HepG2 (cell line): ENCODE data around the gene WSB1. TPM values are rescaled to one million over a fixed set of nuclear protein-coding genes. Genes with fewer than 3 reads are reported as not detected.
A peak's percentile ranks its signal among the peaks of the same experiment; 100 is the strongest.

Experiments
- CHD4 ChIP-seq: fragments of 200-600 bp; sonication (generic); IDR thresholded peaks from 2 replicates; pipeline ENCODE4 v1.7.0; 2017; ENCODE audit warnings: mild to moderate bottlenecking, low read length, borderline replicate concordance
- KDM3A ChIP-seq: IDR thresholded peaks from 2 replicates; pipeline ENCODE4 v1.6.1; 2018; ENCODE audit warnings: low read depth, missing compliant biosample characterization
- TOPORS ChIP-seq: sonication (generic); formaldehyde crosslinking; IDR thresholded peaks from 2 replicates; pipeline ENCODE4 v1.8.0; 2023; ENCODE audit warnings: mild to moderate bottlenecking, missing genetic modification reagents
- ZMYM3 ChIP-seq: sonication (generic); formaldehyde crosslinking; IDR thresholded peaks from 2 replicates; pipeline ENCODE4 v1.5.1; 2020; ENCODE audit warnings: mild to moderate bottlenecking, missing genetic modification reagents
- ZNF430 ChIP-seq: sonication (generic); formaldehyde crosslinking; IDR thresholded peaks from 2 replicates; pipeline ENCODE4 v1.9.0; 2021; ENCODE audit warnings: mild to moderate bottlenecking, missing genetic modification reagents
- ZNF629 ChIP-seq: sonication (generic); formaldehyde crosslinking; conservative IDR thresholded peaks from 2 replicates; pipeline ENCODE4 v1.5.0; 2020; ENCODE audit warnings: missing genetic modification reagents
- polyA plus RNA-seq, 8 experiments: library from polyadenylated mRNA; depleted of rRNA in 3 of 8; stranded (reverse) in 7 of 8; unstranded in 1 of 8; fragments of >200 nt; fragmentation: Illumina TruSeq in 4 of 8; extraction: Trizol in 4 of 8; gene quantifications; 2 replicates each; pipeline versions ENCODE4 v1.2.1 to v1.2.3, GENCODE V29; 2011 to 2016; ENCODE audit warnings: low read depth in 4 of 8, missing spikeins in 1 of 8, mixed read lengths in 1 of 8; ENCODE audit not compliant: insufficient read depth in 1 of 8
- total RNA-seq, 5 experiments: library from RNA; depleted of rRNA; stranded (reverse); fragments of >200 nt; fragmentation: Illumina TruSeq; extraction: Trizol; gene quantifications; 2 replicates each; pipeline ENCODE4 v1.2.3, GENCODE V29; 2016; ENCODE audit warnings: low read depth in 1 of 5
- TF ChIP-seq, protein P1 (sequence below): sonication (generic); formaldehyde crosslinking; conservative IDR thresholded peaks from 2 replicates; pipeline ENCODE4 v1.4.0; 2020; ENCODE audit warnings: missing genetic modification reagents
- TF ChIP-seq, protein P2 (sequence below), 2 experiments: IDR thresholded peaks; 2 replicates each; pipeline ENCODE4 v1.6.1; 2011 to 2012; ENCODE audit warnings: low read length in 2 of 2, borderline replicate concordance in 1 of 2, low read depth in 1 of 2, mild to moderate bottlenecking in 1 of 2, moderate library complexity in 1 of 2
- TF ChIP-seq, protein P3 (sequence below): sonication (generic); formaldehyde crosslinking; IDR thresholded peaks from 2 replicates; pipeline ENCODE4 v1.4.0; 2020; ENCODE audit warnings: mild to moderate bottlenecking, missing genetic modification reagents
- TF ChIP-seq, protein P4 (sequence below): sonication (generic); formaldehyde crosslinking; IDR thresholded peaks from 2 replicates; pipeline ENCODE4 v1.5.0; 2020; ENCODE audit warnings: missing genetic modification reagents

Gene WSB1
- total and polyA plus RNA-seq, 2 of the 13 experiments (the other 11 are each of a cell fraction or from before 2014, with no cell fraction given): 81.3 to 294 TPM

DNA sequence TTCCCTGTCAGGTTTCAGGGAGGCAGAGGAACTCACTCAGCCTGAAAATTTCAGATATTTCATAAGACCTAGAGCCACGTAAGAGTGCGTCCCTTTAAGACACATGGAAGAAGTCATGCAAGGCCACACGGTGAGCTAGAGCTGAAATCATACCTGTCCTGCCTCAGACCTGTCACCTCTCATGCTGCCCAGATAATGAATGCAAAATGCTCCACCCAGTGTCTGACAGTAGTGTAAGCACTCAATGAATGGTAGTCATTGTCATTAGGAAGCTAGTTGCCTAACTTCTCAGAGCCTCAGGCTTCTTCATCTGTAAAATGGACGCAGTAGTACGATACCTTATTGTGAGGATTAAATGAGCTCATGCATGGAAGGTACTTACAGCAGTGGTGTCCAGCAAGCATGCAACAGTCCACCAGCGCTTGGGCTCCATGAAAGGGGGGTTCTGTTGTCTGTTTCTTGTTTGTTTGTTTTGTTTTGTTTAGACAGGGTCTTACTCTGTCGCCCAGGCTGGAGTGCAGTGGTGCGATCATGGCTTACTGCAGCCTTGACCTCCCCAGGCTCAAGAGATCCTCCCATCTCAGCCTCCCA lies 60.7 kb downstream of the WSB1 start (continued):
- TF ChIP-seq CHD4 (peak; percentile 90), ZNF430 (CRISPR knock-in tag) (0 out of 2 replicates have a peak, but pooled peaks have one; percentile 2), TOPORS (CRISPR knock-in tag) (no peak), ZNF629 (CRISPR knock-in tag) (peak; percentile 99), KDM3A (0 out of 2 replicates have a peak, but pooled peaks have one; percentile 4), ZMYM3 (peak; percentile 96)
- TF ChIP-seq, protein P1, sequence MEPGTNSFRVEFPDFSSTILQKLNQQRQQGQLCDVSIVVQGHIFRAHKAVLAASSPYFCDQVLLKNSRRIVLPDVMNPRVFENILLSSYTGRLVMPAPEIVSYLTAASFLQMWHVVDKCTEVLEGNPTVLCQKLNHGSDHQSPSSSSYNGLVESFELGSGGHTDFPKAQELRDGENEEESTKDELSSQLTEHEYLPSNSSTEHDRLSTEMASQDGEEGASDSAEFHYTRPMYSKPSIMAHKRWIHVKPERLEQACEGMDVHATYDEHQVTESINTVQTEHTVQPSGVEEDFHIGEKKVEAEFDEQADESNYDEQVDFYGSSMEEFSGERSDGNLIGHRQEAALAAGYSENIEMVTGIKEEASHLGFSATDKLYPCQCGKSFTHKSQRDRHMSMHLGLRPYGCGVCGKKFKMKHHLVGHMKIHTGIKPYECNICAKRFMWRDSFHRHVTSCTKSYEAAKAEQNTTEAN (CRISPR knock-in tag): no peak
- TF ChIP-seq, protein P2, sequence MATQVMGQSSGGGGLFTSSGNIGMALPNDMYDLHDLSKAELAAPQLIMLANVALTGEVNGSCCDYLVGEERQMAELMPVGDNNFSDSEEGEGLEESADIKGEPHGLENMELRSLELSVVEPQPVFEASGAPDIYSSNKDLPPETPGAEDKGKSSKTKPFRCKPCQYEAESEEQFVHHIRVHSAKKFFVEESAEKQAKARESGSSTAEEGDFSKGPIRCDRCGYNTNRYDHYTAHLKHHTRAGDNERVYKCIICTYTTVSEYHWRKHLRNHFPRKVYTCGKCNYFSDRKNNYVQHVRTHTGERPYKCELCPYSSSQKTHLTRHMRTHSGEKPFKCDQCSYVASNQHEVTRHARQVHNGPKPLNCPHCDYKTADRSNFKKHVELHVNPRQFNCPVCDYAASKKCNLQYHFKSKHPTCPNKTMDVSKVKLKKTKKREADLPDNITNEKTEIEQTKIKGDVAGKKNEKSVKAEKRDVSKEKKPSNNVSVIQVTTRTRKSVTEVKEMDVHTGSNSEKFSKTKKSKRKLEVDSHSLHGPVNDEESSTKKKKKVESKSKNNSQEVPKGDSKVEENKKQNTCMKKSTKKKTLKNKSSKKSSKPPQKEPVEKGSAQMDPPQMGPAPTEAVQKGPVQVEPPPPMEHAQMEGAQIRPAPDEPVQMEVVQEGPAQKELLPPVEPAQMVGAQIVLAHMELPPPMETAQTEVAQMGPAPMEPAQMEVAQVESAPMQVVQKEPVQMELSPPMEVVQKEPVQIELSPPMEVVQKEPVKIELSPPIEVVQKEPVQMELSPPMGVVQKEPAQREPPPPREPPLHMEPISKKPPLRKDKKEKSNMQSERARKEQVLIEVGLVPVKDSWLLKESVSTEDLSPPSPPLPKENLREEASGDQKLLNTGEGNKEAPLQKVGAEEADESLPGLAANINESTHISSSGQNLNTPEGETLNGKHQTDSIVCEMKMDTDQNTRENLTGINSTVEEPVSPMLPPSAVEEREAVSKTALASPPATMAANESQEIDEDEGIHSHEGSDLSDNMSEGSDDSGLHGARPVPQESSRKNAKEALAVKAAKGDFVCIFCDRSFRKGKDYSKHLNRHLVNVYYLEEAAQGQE (IDR thresholded peaks at IDR 0.05; ENCODE audit: borderline replicate concordance in 1 of 2, low read depth in 1 of 2, low read length in 2 of 2): no peak
- TF ChIP-seq, protein P3, sequence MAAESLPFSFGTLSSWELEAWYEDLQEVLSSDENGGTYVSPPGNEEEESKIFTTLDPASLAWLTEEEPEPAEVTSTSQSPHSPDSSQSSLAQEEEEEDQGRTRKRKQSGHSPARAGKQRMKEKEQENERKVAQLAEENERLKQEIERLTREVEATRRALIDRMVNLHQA (CRISPR knock-in tag): no peak
- TF ChIP-seq, protein P4, sequence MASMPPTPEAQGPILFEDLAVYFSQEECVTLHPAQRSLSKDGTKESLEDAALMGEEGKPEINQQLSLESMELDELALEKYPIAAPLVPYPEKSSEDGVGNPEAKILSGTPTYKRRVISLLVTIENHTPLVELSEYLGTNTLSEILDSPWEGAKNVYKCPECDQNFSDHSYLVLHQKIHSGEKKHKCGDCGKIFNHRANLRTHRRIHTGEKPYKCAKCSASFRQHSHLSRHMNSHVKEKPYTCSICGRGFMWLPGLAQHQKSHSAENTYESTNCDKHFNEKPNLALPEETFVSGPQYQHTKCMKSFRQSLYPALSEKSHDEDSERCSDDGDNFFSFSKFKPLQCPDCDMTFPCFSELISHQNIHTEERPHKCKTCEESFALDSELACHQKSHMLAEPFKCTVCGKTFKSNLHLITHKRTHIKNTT (CRISPR knock-in tag): no peak
